GM12878 (cell line): ENCODE results near the gene CSDE1. TPM values are rescaled to one million over a fixed set of nuclear protein-coding genes. Genes with fewer than 3 reads are reported as not detected.

Experiments
- ATAC-seq: fragments of 200-7000 bp; cut with Tn5 transposase; 3 replicates; pipeline ENCODE4 v1.9.1; 2020; ENCODE audit warnings: mild to moderate bottlenecking, moderate library complexity
- BruUV-seq: library from RNA; stranded (reverse); fragments of 400-500 nt; replicated peaks from 2 replicates; lab custom pipeline; 2021; lab: Mats Ljungman, UMichigan
- CTCF ChIA-PET: fragments of 300-600 bp; sonication (Branson Sonifier 250); formaldehyde crosslinking; extraction: SDS; loops from one replicate; lab custom pipeline; 2021; ENCODE audit warnings: inconsistent platforms; lab: Yijun Ruan, JAX
- POLR2A ChIA-PET: fragments of 350-600 bp; formaldehyde crosslinking; extraction: SDS; loops from one replicate; lab custom pipeline; 2021; ENCODE audit warnings: inconsistent platforms; lab: Charles Lee
- RAD21 ChIA-PET: fragments of 300-600 bp; sonication (Branson Sonifier 250); formaldehyde crosslinking; loops from one replicate; lab custom pipeline; 2023; ENCODE audit warnings: antibody characterized with exemption; ENCODE audit not compliant: unreplicated experiment; lab: Charles Lee
- SMC1A ChIA-PET: fragments of 300-600 bp; sonication (Branson Sonifier 250); formaldehyde crosslinking; loops from one replicate; lab custom pipeline; 2023; ENCODE audit not compliant: unreplicated experiment, uncharacterized antibody; lab: Charles Lee
- DNase-seq: peaks from one replicate; pipeline ENCODE4 v3.0.0-alpha.2; 2011; ENCODE audit warnings: low read depth, low spot score
- FAIRE-seq: peaks from 3 replicates; lab custom pipeline; 2011; peaks lifted over from hg19 to GRCh38; lab: Jason Lieb, UNC
- H2AFZ ChIP-seq: 2 replicates; pipeline ENCODE4 v1.6.0; 2011; ENCODE audit warnings: low read depth, low read length, control low read depth; ENCODE audit not compliant: control insufficient read depth
- H3K27ac ChIP-seq: 2 replicates; pipeline ENCODE4 v1.5.1; 2011; ENCODE audit warnings: control low read depth; ENCODE audit not compliant: control insufficient read depth, insufficient read depth
- H3K27me3 ChIP-seq, 2 experiments: replicated peaks in 1 of 2; 2 replicates each; pipeline versions ENCODE4 v1.6.0 to v1.6.1; 2011; ENCODE audit warnings: low read length in 1 of 2; ENCODE audit not compliant: control insufficient read depth in 2 of 2, insufficient read depth in 2 of 2
- H3K36me3 ChIP-seq, 2 experiments: 2 replicates each; pipeline ENCODE4 v1.5.1; 2011; ENCODE audit warnings: low read length in 1 of 2; ENCODE audit not compliant: control insufficient read depth in 2 of 2, insufficient read depth in 2 of 2
- H3K4me1 ChIP-seq: 2 replicates; pipeline ENCODE4 v1.6.1; 2011; ENCODE audit warnings: mild to moderate bottlenecking, low read length, moderate library complexity, mixed read lengths; ENCODE audit not compliant: control insufficient read depth, insufficient read depth
- H3K4me2 ChIP-seq: 2 replicates; pipeline ENCODE4 v1.6.0; 2011; ENCODE audit warnings: control low read depth; ENCODE audit not compliant: control insufficient read depth, insufficient read depth
- H3K4me3 ChIP-seq: fragments of 200-600 bp; sonication (generic); 2 replicates; pipeline ENCODE4 v1.5.1; 2016
- H3K79me2 ChIP-seq: 2 replicates; pipeline ENCODE4 v1.6.0; 2011; ENCODE audit warnings: low read length; ENCODE audit not compliant: control insufficient read depth, insufficient read depth
- H3K9ac ChIP-seq: 2 replicates; pipeline ENCODE4 v1.8.0; 2011; ENCODE audit warnings: low read length, control low read depth, mixed read lengths; ENCODE audit not compliant: control insufficient read depth, insufficient read depth
- H3K9me3 ChIP-seq: replicated peaks from 3 replicates; pipeline ENCODE4 v1.5.1; 2011; ENCODE audit warnings: mild to moderate bottlenecking, low read length; ENCODE audit not compliant: control insufficient read depth, insufficient read depth
- H4K20me1 ChIP-seq: 2 replicates; pipeline ENCODE4 v1.6.0; 2011; ENCODE audit not compliant: control insufficient read depth, insufficient read depth
- BCL11A ChIP-seq: IDR thresholded peaks from 2 replicates; pipeline ENCODE4 v1.6.1; 2011; ENCODE audit warnings: low read depth, low read length
- BRCA1 ChIP-seq: IDR thresholded peaks from 2 replicates; pipeline ENCODE4 v1.6.1; 2011; ENCODE audit warnings: low read depth, low read length, improper control_type of control experiment
- CEBPB ChIP-seq, 2 experiments: fragments of 150-350 bp in 1 of 2; IDR thresholded peaks; 2 replicates each; pipeline ENCODE4 v1.6.1; 2012 to 2014; ENCODE audit warnings: low read depth in 2 of 2, low read length in 2 of 2, borderline replicate concordance in 1 of 2, inconsistent platforms in 1 of 2
- DPF2 ChIP-seq: fragments of 450-650 bp; IDR thresholded peaks from 2 replicates; pipeline ENCODE4 v1.6.1; 2017; ENCODE audit warnings: mild to moderate bottlenecking
- EP300 ChIP-seq, 2 experiments: fragments of 150-350 bp in 1 of 2; IDR thresholded peaks; 2 replicates each; pipeline ENCODE4 v1.6.1; 2011 to 2012; ENCODE audit warnings: low read depth in 2 of 2, low read length in 2 of 2, borderline replicate concordance in 1 of 2, improper control_type of control experiment in 1 of 2, inconsistent platforms in 1 of 2; ENCODE audit not compliant: control insufficient read depth in 1 of 2
- FOS ChIP-seq: IDR thresholded peaks from 3 replicates; pipeline ENCODE4 v1.6.1; 2011; ENCODE audit warnings: borderline replicate concordance; ENCODE audit not compliant: insufficient read length; ENCODE audit errors: extremely low read depth
- PAX5 ChIP-seq: IDR thresholded peaks from 2 replicates; pipeline ENCODE4 v1.6.1; 2011; ENCODE audit warnings: low read depth, low read length, borderline replicate concordance
- SPI1 ChIP-seq: IDR thresholded peaks from 2 replicates; pipeline ENCODE4 v1.6.1; 2011; ENCODE audit warnings: low read depth, mild to moderate bottlenecking, low read length, moderate library complexity, borderline replicate concordance; ENCODE audit not compliant: insufficient read depth
- TAF1 ChIP-seq: IDR thresholded peaks from 2 replicates; pipeline ENCODE4 v1.6.1; 2011; ENCODE audit warnings: mild to moderate bottlenecking, low read depth, low read length, borderline replicate concordance
- WGBS: methylation state at CpG from one replicate; pipeline ENCODE4 v1.1.6; 2016; ENCODE audit warnings: low lambda C conversion rate; ENCODE audit not compliant: insufficient replicate concordance, insufficient coverage; ENCODE audit errors: missing lambda C conversion rate; 5-methylcytosine and 5-hydroxymethylcytosine counted together
- in situ Hi-C: fragments of 300-500 bp; cut with MboI; formaldehyde crosslinking; loops from 9 replicates; pipeline ENCODE4 v1.14.3; 2018; ENCODE audit warnings: mixed read lengths
- intact Hi-C: fragments of 100-400 bp; cut with micrococcal nuclease; formaldehyde crosslinking; loops from one replicate; pipeline ENCODE4 v1.14.2; 2022; ENCODE audit not compliant: unreplicated experiment
- polyA plus RNA-seq, 11 experiments: library from polyadenylated mRNA; depleted of rRNA in 4 of 11; unstranded in 6 of 11; stranded (reverse) in 5 of 11; fragments of >200 nt; fragmentation: Nextera tagmentation in 4 of 11; fragmentation: Illumina TruSeq in 1 of 11; extraction: Ambion mirVana in 4 of 11; extraction: Trizol in 1 of 11; gene quantifications; 1 replicate in 1 of 11; 2 replicates in 10 of 11; pipeline versions ENCODE4 v1.2.1 to v1.2.3, GENCODE V29; 2011 to 2016; ENCODE audit warnings: inconsistent platforms in 2 of 11, missing spikeins in 2 of 11, low read depth in 1 of 11
- total RNA-seq, 4 experiments: library from RNA; depleted of rRNA in 3 of 4; stranded (reverse); fragments of >200 nt in 3 of 4; fragmentation: Illumina TruSeq in 1 of 4; extraction: Trizol in 1 of 4; gene quantifications; 2 replicates each; pipeline versions ENCODE4 v1.2.1 to v1.2.3, GENCODE V29; 2013 to 2021
- TF ChIP-seq, protein P1 (sequence below): IDR thresholded peaks from 2 replicates; pipeline ENCODE4 v1.6.1; 2012; ENCODE audit warnings: low read depth, low read length, improper control_type of control experiment
- TF ChIP-seq, protein P2 (sequence below): fragments of 450-650 bp; formaldehyde crosslinking; IDR thresholded peaks from 2 replicates; pipeline ENCODE4 v1.5.0; 2022; ENCODE audit warnings: mild to moderate bottlenecking, missing genetic modification characterization

The CSDE1 gene
- total and polyA plus RNA-seq, 10 of the 15 experiments (the other 5 are each of a cell fraction or from before 2014, with no cell fraction given) = 130 to 390 (median 246) TPM

DNA sequence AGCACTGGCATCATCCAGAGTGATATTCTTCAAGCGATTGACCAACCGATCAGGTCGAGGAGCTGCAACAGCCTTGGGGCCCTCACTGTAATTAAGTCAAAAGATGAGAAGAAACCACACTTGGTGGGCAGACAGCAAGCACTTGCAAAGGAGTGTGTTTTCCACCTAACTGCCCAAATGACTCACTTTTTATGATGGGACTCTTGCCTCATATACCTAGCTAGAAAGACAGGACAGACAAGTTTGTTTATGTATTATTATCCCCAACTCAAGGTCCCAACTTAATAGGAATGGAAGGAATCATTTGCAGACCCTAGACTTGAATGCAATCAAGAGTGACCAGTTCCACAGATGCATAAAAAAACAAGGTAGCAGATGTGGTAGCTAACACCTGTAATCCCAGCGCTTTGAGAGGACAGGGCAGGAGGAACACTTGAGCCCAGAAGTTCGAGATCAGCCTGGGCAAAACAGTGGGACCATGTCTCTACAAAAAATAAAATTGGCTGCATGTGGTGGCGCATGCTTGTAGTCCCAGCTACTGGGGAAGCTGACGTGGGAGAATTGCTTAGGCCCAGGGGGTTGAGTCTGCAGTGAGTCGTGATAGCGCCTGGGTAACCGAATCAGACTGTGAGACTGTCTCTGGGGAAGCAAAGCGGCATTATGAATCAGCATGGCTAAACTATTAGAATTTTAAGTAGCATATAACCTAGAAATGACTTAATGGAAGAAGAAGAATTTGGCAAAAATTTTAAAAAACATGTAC is 38.9 kb downstream of the CSDE1 start:
- WGBS = 43% methylated on average over 11 of the region's 11 CpGs
- no peak for DNase-seq

More for the DNA sequence above, 38.9 kb downstream of the CSDE1 start:
- no TSS peak for BruUV-seq
- Histone ChIP-seq H3K27me3 (no peaks in the 10 kb centered on the region), H3K36me3 (peaks cover 9 to 31% of the 10 kb centered on the region in 2 experiments), H3K27ac (no peak overlapping the region), H2AFZ (no peak overlapping the region), H3K4me3 (no peak overlapping the region), H3K9ac (no peak overlapping the region), H3K9me3 (no peaks in the 10 kb centered on the region), H3K4me2 (no peak overlapping the region), H3K4me1 (no peaks in the 10 kb centered on the region), H3K79me2 (peaks cover 24% of the 10 kb centered on the region), H4K20me1 (no peaks in the 10 kb centered on the region)
- POLR2A ChIA-PET = interaction anchor here (0.8 to 5.1 kb wide), 2 partner anchors 12 to 39 kb away, joined by 3 to 36 read pairs; partner anchors contain the start of gene CSDE1
- CTCF ChIA-PET = no interaction called here
- SMC1A ChIA-PET = interaction anchor here (0.7 to 3.3 kb wide), 3 partner anchors 24 to 296 kb away, joined by 3 to 24 read pairs (median 4); partner anchors contain the start of gene CSDE1
- in situ Hi-C loops = no loop called here
- RAD21 ChIA-PET = no interaction called here
- intact Hi-C loops = no loop called here
- ATAC-seq (no peak), FAIRE-seq (no peak)
- TF ChIP-seq, protein P1, sequence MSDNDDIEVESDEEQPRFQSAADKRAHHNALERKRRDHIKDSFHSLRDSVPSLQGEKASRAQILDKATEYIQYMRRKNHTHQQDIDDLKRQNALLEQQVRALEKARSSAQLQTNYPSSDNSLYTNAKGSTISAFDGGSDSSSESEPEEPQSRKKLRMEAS = no peak
- no peak for TF ChIP-seq DPF2
- no peak for TF ChIP-seq CEBPB (IDR thresholded peaks at IDR 0.05; ENCODE audit: borderline replicate concordance in 1 of 2, low read depth in 2 of 2, low read length in 2 of 2)
- TF ChIP-seq, protein P2, sequence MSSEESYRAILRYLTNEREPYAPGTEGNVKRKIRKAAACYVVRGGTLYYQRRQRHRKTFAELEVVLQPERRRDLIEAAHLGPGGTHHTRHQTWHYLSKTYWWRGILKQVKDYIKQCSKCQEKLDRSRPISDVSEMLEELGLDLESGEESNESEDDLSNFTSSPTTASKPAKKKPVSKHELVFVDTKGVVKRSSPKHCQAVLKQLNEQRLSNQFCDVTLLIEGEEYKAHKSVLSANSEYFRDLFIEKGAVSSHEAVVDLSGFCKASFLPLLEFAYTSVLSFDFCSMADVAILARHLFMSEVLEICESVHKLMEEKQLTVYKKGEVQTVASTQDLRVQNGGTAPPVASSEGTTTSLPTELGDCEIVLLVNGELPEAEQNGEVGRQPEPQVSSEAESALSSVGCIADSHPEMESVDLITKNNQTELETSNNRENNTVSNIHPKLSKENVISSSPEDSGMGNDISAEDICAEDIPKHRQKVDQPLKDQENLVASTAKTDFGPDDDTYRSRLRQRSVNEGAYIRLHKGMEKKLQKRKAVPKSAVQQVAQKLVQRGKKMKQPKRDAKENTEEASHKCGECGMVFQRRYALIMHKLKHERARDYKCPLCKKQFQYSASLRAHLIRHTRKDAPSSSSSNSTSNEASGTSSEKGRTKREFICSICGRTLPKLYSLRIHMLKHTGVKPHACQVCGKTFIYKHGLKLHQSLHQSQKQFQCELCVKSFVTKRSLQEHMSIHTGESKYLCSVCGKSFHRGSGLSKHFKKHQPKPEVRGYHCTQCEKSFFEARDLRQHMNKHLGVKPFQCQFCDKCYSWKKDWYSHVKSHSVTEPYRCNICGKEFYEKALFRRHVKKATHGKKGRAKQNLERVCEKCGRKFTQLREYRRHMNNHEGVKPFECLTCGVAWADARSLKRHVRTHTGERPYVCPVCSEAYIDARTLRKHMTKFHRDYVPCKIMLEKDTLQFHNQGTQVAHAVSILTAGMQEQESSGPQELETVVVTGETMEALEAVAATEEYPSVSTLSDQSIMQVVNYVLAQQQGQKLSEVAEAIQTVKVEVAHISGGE = no peak
- TF ChIP-seq FOS = no peak
- no peak for TF ChIP-seq BCL11A
- TF ChIP-seq TAF1 = no peak
- no peak for TF ChIP-seq BRCA1
- TF ChIP-seq SPI1 = no peak
- no peak for TF ChIP-seq PAX5
- no peak for TF ChIP-seq EP300 (IDR thresholded peaks at IDR 0.05; ENCODE audit: borderline replicate concordance in 1 of 2, control insufficient read depth in 1 of 2, low read depth in 2 of 2, low read length in 2 of 2)
